Measurements from ENCODE around the gene ATP5F1C.

Gene ATP5F1C

GRCh38 chr10:7787150-7787856 is 674 bp upstream of the ATP5F1C start:
- TF ChIP-seq TCF12 (IDR thresholded peaks at IDR 0.05; ENCODE audit: low read depth) (no peak), FOXM1 (IDR thresholded peaks at IDR 0.05; ENCODE audit: borderline replicate concordance, low read depth) (no peak), ZBTB7A (IDR thresholded peaks at IDR 0.05; ENCODE audit: low read depth) (no peak), CREB1 (IDR thresholded peaks at IDR 0.05; ENCODE audit: low read depth) (no peak), EGR1 (IDR thresholded peaks at IDR 0.05) (no peak), YY1 (IDR thresholded peaks at IDR 0.05; ENCODE audit: low read depth) (no peak), USF1 (IDR thresholded peaks at IDR 0.05) (no peak)

GRCh38 chr10:7788639-7789286 is 786 bp downstream of the ATP5F1C start:
- TF ChIP-seq TEAD4 (IDR thresholded peaks at IDR 0.05): no peak
- no peak for TF ChIP-seq USF1 (IDR thresholded peaks at IDR 0.05)
- no peak for TF ChIP-seq EGR1 (IDR thresholded peaks at IDR 0.05)
- no peak for TF ChIP-seq TCF12 (IDR thresholded peaks at IDR 0.05; ENCODE audit: low read depth)

- no peak for TF ChIP-seq ZBTB7A (IDR thresholded peaks at IDR 0.05; ENCODE audit: low read depth)
- TF ChIP-seq TEAD4 (IDR thresholded peaks at IDR 0.05): no peak
- TF ChIP-seq TCF12 (IDR thresholded peaks at IDR 0.05; ENCODE audit: low read depth): no peak
- TF ChIP-seq RAD21 (IDR thresholded peaks at IDR 0.05; ENCODE audit: low read depth): no peak
- TF ChIP-seq CEBPB (IDR thresholded peaks at IDR 0.05): no peak
- TF ChIP-seq NFIC (IDR thresholded peaks at IDR 0.05): no peak
- TF ChIP-seq USF1 (IDR thresholded peaks at IDR 0.05): no peak
- no peak for TF ChIP-seq MAX (IDR thresholded peaks at IDR 0.05)
- TF ChIP-seq YY1 (IDR thresholded peaks at IDR 0.05; ENCODE audit: low read depth): no peak
- no peak for TF ChIP-seq EP300 (IDR thresholded peaks at IDR 0.05; ENCODE audit: borderline replicate concordance)
- no peak for TF ChIP-seq FOXM1 (IDR thresholded peaks at IDR 0.05; ENCODE audit: borderline replicate concordance, low read depth)
- TF ChIP-seq TAF1 (IDR thresholded peaks at IDR 0.05; ENCODE audit: low read depth): no peak
- no peak for TF ChIP-seq REST (IDR thresholded peaks at IDR 0.05; ENCODE audit: low read depth)
- TF ChIP-seq EGR1 (IDR thresholded peaks at IDR 0.05): no peak
- no peak for TF ChIP-seq CREB1 (IDR thresholded peaks at IDR 0.05; ENCODE audit: low read depth)
Observed at GRCh38 chr10:7789390-7789789, 1.4 kb downstream of the ATP5F1C start.

- TF ChIP-seq CREB1 (IDR thresholded peaks at IDR 0.05; ENCODE audit: low read depth) (no peak), REST (IDR thresholded peaks at IDR 0.05; ENCODE audit: low read depth) (no peak), NFIC (IDR thresholded peaks at IDR 0.05) (no peak), FOXM1 (IDR thresholded peaks at IDR 0.05; ENCODE audit: borderline replicate concordance, low read depth) (no peak), EGR1 (IDR thresholded peaks at IDR 0.05) (no peak), CEBPB (IDR thresholded peaks at IDR 0.05) (no peak), YY1 (IDR thresholded peaks at IDR 0.05; ENCODE audit: low read depth) (no peak), TEAD4 (IDR thresholded peaks at IDR 0.05) (no peak), ZBTB7A (IDR thresholded peaks at IDR 0.05; ENCODE audit: low read depth) (no peak), RAD21 (IDR thresholded peaks at IDR 0.05; ENCODE audit: low read depth) (no peak), TAF1 (IDR thresholded peaks at IDR 0.05; ENCODE audit: low read depth) (no peak), EP300 (IDR thresholded peaks at IDR 0.05; ENCODE audit: borderline replicate concordance) (no peak), USF1 (IDR thresholded peaks at IDR 0.05) (no peak), TCF12 (IDR thresholded peaks at IDR 0.05; ENCODE audit: low read depth) (no peak), MAX (IDR thresholded peaks at IDR 0.05) (no peak)
Observed at GRCh38 chr10:7792541-7792940, 4.6 kb downstream of the ATP5F1C start.
